Measurements from ENCODE around the gene ZBTB20. TPM values are rescaled to one million over a fixed set of nuclear protein-coding genes. Genes with fewer than 3 reads are reported as not detected.

The ZBTB20 gene
- total and polyA plus RNA-seq, 2 donors (not counting 1 experiment from before 2014, with no cell fraction given) = 4.0 to 22.5 TPM

GRCh38 chr3:114435386-114436115 is 711.5 kb downstream of the ZBTB20 start:
- no peak overlapping the region for H3K4me2 ChIP-seq (ENCODE audit: extremely low read depth, insufficient read depth, low read length)
- no peaks in the 10 kb centered on the region for H3K4me1 ChIP-seq (ENCODE audit: control insufficient read depth, extremely low read depth, insufficient read depth, low read length)
- no peaks in the 10 kb centered on the region for H3K36me3 ChIP-seq (ENCODE audit: control insufficient read depth, insufficient read depth, low read length)
- no peaks in the 10 kb centered on the region for H3K79me2 ChIP-seq (ENCODE audit: control insufficient read depth, insufficient read depth, low read length)
- no peak for TF ChIP-seq EZH2 (IDR thresholded peaks at IDR 0.05; ENCODE audit: low read length, missing control alignments)
- no peak for TF ChIP-seq CTCF (conservative IDR thresholded peaks at IDR 0.05 in 1 of 2, IDR thresholded peaks at IDR 0.05 in 1 of 2; ENCODE audit: low read depth in 1 of 2, low read length in 2 of 2)
- H3K9ac ChIP-seq (ENCODE audit: insufficient read depth, low read length) = no peak overlapping the region
- H2AFZ ChIP-seq (ENCODE audit: low read length) = no peak overlapping the region
- no peaks in the 10 kb centered on the region for H3K9me3 ChIP-seq (ENCODE audit: control insufficient read depth, insufficient read depth, low read depth, low read length)
- H3K27ac ChIP-seq (ENCODE audit: insufficient read depth, low read length) = no peak overlapping the region
- H4K20me1 ChIP-seq (ENCODE audit: control insufficient read depth, extremely low read depth, insufficient read depth, low read length) = no peaks in the 10 kb centered on the region
- H3K27me3 ChIP-seq (ENCODE audit: control insufficient read depth, insufficient read depth, low read length) = no peaks in the 10 kb centered on the region
- peak; percentile 32 to 51 for DNase-seq (ENCODE audit: low read depth in 2 of 2)
- H3K4me3 ChIP-seq (replicated peaks in 1 of 4; ENCODE audit: control extremely low read depth in 1 of 4, insufficient read depth in 1 of 4, low read depth in 3 of 4, low read length in 4 of 4) = no peak overlapping the region

GRCh38 chr3:114432310-114432709 is 714.8 kb downstream of the ZBTB20 start:
- DNase-seq (ENCODE audit: low read depth in 2 of 2) = no peak
- Histone ChIP-seq H2AFZ (ENCODE audit: low read length) (no peak overlapping the region), H3K4me1 (ENCODE audit: control insufficient read depth, extremely low read depth, insufficient read depth, low read length) (no peaks in the 10 kb centered on the region), H3K9ac (ENCODE audit: insufficient read depth, low read length) (no peak overlapping the region), H3K27me3 (ENCODE audit: control insufficient read depth, insufficient read depth, low read length) (no peaks in the 10 kb centered on the region), H3K36me3 (ENCODE audit: control insufficient read depth, insufficient read depth, low read length) (no peaks in the 10 kb centered on the region), H3K9me3 (ENCODE audit: control insufficient read depth, insufficient read depth, low read depth, low read length) (no peaks in the 10 kb centered on the region), H3K4me3 (replicated peaks in 1 of 4; ENCODE audit: control extremely low read depth in 1 of 4, insufficient read depth in 1 of 4, low read depth in 3 of 4, low read length in 4 of 4) (no peak overlapping the region), H4K20me1 (ENCODE audit: control insufficient read depth, extremely low read depth, insufficient read depth, low read length) (no peaks in the 10 kb centered on the region), H3K4me2 (ENCODE audit: extremely low read depth, insufficient read depth, low read length) (no peak overlapping the region), H3K27ac (ENCODE audit: insufficient read depth, low read length) (no peak overlapping the region), H3K79me2 (ENCODE audit: control insufficient read depth, insufficient read depth, low read length) (no peaks in the 10 kb centered on the region)
- TF ChIP-seq EZH2 (IDR thresholded peaks at IDR 0.05; ENCODE audit: low read length, missing control alignments) = no peak
- no peak for TF ChIP-seq CTCF (conservative IDR thresholded peaks at IDR 0.05 in 1 of 2, IDR thresholded peaks at IDR 0.05 in 1 of 2; ENCODE audit: low read depth in 1 of 2, low read length in 2 of 2)

- no peak for DNase-seq (ENCODE audit: low read depth in 2 of 2)
- Histone ChIP-seq H3K9ac (ENCODE audit: insufficient read depth, low read length) (no peak overlapping the region), H3K4me1 (ENCODE audit: control insufficient read depth, extremely low read depth, insufficient read depth, low read length) (no peaks in the 10 kb centered on the region), H3K27me3 (ENCODE audit: control insufficient read depth, insufficient read depth, low read length) (no peaks in the 10 kb centered on the region), H4K20me1 (ENCODE audit: control insufficient read depth, extremely low read depth, insufficient read depth, low read length) (no peaks in the 10 kb centered on the region), H3K79me2 (ENCODE audit: control insufficient read depth, insufficient read depth, low read length) (no peaks in the 10 kb centered on the region), H3K36me3 (ENCODE audit: control insufficient read depth, insufficient read depth, low read length) (no peaks in the 10 kb centered on the region), H3K27ac (ENCODE audit: insufficient read depth, low read length) (no peak overlapping the region), H3K9me3 (ENCODE audit: control insufficient read depth, insufficient read depth, low read depth, low read length) (no peaks in the 10 kb centered on the region), H2AFZ (ENCODE audit: low read length) (no peak overlapping the region), H3K4me2 (ENCODE audit: extremely low read depth, insufficient read depth, low read length) (no peak overlapping the region), H3K4me3 (replicated peaks in 1 of 4; ENCODE audit: control extremely low read depth in 1 of 4, insufficient read depth in 1 of 4, low read depth in 3 of 4, low read length in 4 of 4) (no peak overlapping the region)
- TF ChIP-seq CTCF (conservative IDR thresholded peaks at IDR 0.05 in 1 of 2, IDR thresholded peaks at IDR 0.05 in 1 of 2; ENCODE audit: low read depth in 1 of 2, low read length in 2 of 2) (no peak), EZH2 (IDR thresholded peaks at IDR 0.05; ENCODE audit: low read length, missing control alignments) (no peak)
These were observed 719.0 kb downstream of the ZBTB20 start for GRCh38 chr3:114428044-114428595.
